G401.6 (cell line): ENCODE data around the gene RASGEF1C.

Experiments used
- FAIRE-seq: peaks from 2 replicates; lab custom pipeline; 2012; peaks lifted over from hg19 to GRCh38; lab: Jason Lieb, UNC

Gene RASGEF1C

GRCh38 chr5:180159756-180160155 lies 49.3 kb downstream of the RASGEF1C start:
- no peak for FAIRE-seq

- FAIRE-seq = no peak
Observed at GRCh38 chr5:180157866-180158265, 51.1 kb downstream of the RASGEF1C start.

- FAIRE-seq = no peak
Observed at GRCh38 chr5:180156141-180156540, 52.9 kb downstream of the RASGEF1C start.

- FAIRE-seq = no peak
Observed at GRCh38 chr5:180155365-180155926, 53.6 kb downstream of the RASGEF1C start.

- FAIRE-seq = no peak
Observed at GRCh38 chr5:180154821-180155364, 54.1 kb downstream of the RASGEF1C start.

GRCh38 chr5:180153991-180154390 lies 55.0 kb downstream of the RASGEF1C start:
- no peak for FAIRE-seq

GRCh38 chr5:180153099-180153498 lies 55.9 kb downstream of the RASGEF1C start:
- FAIRE-seq = no peak

GRCh38 chr5:180143656-180144364 lies 65.2 kb downstream of the RASGEF1C start:
- FAIRE-seq = no peak

- FAIRE-seq = no peak
Observed at GRCh38 chr5:180142824-180143610, 66.0 kb downstream of the RASGEF1C start.

- FAIRE-seq = no peak
Observed at GRCh38 chr5:180142021-180142765, 66.8 kb downstream of the RASGEF1C start.

- no peak for FAIRE-seq
Observed at GRCh38 chr5:180141068-180141660, 67.8 kb downstream of the RASGEF1C start.

- no peak for FAIRE-seq
Observed at GRCh38 chr5:180140571-180140970, 68.4 kb downstream of the RASGEF1C start.

- FAIRE-seq = no peak
Observed at GRCh38 chr5:180140079-180140554, 68.9 kb downstream of the RASGEF1C start.

- FAIRE-seq = no peak
Observed at GRCh38 chr5:180139731-180140055, 69.3 kb downstream of the RASGEF1C start.

GRCh38 chr5:180138976-180139730 lies 69.9 kb downstream of the RASGEF1C start:
- FAIRE-seq = no peak

GRCh38 chr5:180138214-180138975 lies 70.6 kb downstream of the RASGEF1C start:
- FAIRE-seq = no peak

- FAIRE-seq = no peak
Observed at GRCh38 chr5:180137401-180138213, 71.4 kb downstream of the RASGEF1C start.

- FAIRE-seq = no peak
Observed at GRCh38 chr5:180136630-180137381, 72.2 kb downstream of the RASGEF1C start.
